Measurements from ENCODE around the gene ADGRL1.

The ADGRL1 gene

DNA sequence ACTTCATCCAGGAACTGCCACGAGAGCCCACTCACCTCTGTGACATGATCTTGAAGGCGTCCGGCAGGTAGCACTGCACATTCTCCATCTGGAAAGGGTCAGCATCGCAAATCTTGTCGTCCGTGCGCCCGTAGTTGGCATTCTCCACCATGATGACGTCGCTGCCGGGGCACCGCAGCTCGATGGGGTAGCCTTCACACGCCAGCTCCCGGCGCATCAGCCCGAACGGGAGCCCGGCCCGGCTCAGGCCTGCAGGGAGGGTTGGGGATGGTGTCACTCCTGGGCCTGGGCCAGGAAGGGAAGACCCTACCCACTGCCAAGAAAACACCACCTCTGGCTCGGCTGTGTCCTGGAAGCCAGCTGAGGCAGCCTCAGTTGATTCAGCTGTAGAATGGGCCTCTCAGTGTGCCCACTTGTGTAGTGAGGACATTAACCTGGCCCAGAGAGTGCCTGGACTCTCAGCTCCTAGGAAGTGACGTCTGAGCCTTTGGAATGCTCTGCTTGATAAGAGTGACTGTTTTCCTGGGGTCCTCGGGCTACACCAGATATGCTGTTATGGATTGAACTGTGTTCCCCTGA lies 28.4 kb downstream of the ADGRL1 start:
- no peak overlapping the region for H3K9ac ChIP-seq (ENCODE audit: low read length)

DNA sequence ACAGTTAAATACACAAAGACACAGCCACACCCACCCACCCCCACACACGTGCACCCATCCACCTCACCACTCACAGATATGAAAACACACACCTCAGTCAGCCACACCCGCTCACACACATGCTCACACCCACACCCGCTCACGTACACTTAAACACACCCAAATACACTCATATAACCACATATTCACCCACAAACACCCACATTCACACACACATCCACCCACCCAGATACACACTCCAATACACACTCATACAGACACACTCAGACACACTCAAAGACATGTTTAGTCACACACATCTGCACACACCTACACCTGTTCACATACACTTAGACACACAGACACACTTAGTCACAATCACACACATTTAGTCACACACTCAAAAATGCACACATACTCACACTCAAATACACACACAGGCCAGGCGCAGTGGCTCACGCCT lies 30.6 kb downstream of the ADGRL1 start:
- Histone ChIP-seq H3K79me2 (ENCODE audit: insufficient read depth, low read length) (no peaks in the 10 kb centered on the region), H3F3A (ENCODE audit: insufficient read depth) (no peaks in the 10 kb centered on the region), H3K27me3 (ENCODE audit: low read length) (no peaks in the 10 kb centered on the region), H2AFZ (ENCODE audit: low read depth, low read length, severe bottlenecking) (no peak overlapping the region), H3K9me2 (replicated peaks; ENCODE audit: insufficient read depth, low read length) (no peaks in the 10 kb centered on the region), H3K9me3 (ENCODE audit: insufficient read depth, low read length) (no peaks in the 10 kb centered on the region), H4K20me1 (ENCODE audit: low read depth, low read length) (no peaks in the 10 kb centered on the region), H3K4me2 (ENCODE audit: low read depth, low read length, poor library complexity, severe bottlenecking) (no peak overlapping the region), H3K27ac (ENCODE audit: low read depth, low read length) (no peak overlapping the region), H3K36me3 (ENCODE audit: low read length) (no peaks in the 10 kb centered on the region), H3K9ac (ENCODE audit: low read length) (no peak overlapping the region), H3K4me3 (ENCODE audit: insufficient read depth, low read length, poor library complexity, severe bottlenecking) (no peak overlapping the region)
- TF ChIP-seq EZH2phosphoT487 (conservative IDR thresholded peaks at IDR 0.05; ENCODE audit: low read length), result no peak

More for the DNA sequence above, 28.4 kb downstream of the ADGRL1 start:
- Histone ChIP-seq H3K79me2 (ENCODE audit: insufficient read depth, low read length) (no peaks in the 10 kb centered on the region), H4K20me1 (ENCODE audit: low read depth, low read length) (no peaks in the 10 kb centered on the region), H3K27me3 (ENCODE audit: low read length) (no peaks in the 10 kb centered on the region), H3K36me3 (ENCODE audit: low read length) (no peaks in the 10 kb centered on the region), H3K9me2 (replicated peaks; ENCODE audit: insufficient read depth, low read length) (no peaks in the 10 kb centered on the region), H3K4me2 (ENCODE audit: low read depth, low read length, poor library complexity, severe bottlenecking) (no peak overlapping the region), H3K9me3 (ENCODE audit: insufficient read depth, low read length) (no peaks in the 10 kb centered on the region), H2AFZ (ENCODE audit: low read depth, low read length, severe bottlenecking) (no peak overlapping the region), H3K27ac (ENCODE audit: low read depth, low read length) (no peak overlapping the region), H3F3A (ENCODE audit: insufficient read depth) (no peaks in the 10 kb centered on the region), H3K4me3 (ENCODE audit: insufficient read depth, low read length, poor library complexity, severe bottlenecking) (no peak overlapping the region)
- TF ChIP-seq, protein P1, sequence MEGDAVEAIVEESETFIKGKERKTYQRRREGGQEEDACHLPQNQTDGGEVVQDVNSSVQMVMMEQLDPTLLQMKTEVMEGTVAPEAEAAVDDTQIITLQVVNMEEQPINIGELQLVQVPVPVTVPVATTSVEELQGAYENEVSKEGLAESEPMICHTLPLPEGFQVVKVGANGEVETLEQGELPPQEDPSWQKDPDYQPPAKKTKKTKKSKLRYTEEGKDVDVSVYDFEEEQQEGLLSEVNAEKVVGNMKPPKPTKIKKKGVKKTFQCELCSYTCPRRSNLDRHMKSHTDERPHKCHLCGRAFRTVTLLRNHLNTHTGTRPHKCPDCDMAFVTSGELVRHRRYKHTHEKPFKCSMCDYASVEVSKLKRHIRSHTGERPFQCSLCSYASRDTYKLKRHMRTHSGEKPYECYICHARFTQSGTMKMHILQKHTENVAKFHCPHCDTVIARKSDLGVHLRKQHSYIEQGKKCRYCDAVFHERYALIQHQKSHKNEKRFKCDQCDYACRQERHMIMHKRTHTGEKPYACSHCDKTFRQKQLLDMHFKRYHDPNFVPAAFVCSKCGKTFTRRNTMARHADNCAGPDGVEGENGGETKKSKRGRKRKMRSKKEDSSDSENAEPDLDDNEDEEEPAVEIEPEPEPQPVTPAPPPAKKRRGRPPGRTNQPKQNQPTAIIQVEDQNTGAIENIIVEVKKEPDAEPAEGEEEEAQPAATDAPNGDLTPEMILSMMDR (IDR thresholded peaks at IDR 0.05; ENCODE audit: insufficient read depth, low read length, poor library complexity, severe bottlenecking), result no peak
- no peak for TF ChIP-seq EZH2phosphoT487 (conservative IDR thresholded peaks at IDR 0.05; ENCODE audit: low read length)

GRCh38 chr19:14174883-14175282 lies 31.1 kb downstream of the ADGRL1 start:
- H2AFZ ChIP-seq (ENCODE audit: low read depth, low read length, severe bottlenecking), result no peak overlapping the region
- no peaks in the 10 kb centered on the region for H3K79me2 ChIP-seq (ENCODE audit: insufficient read depth, low read length)
- no peak for TF ChIP-seq EZH2phosphoT487 (conservative IDR thresholded peaks at IDR 0.05; ENCODE audit: low read length)
- TF ChIP-seq, protein P1 (IDR thresholded peaks at IDR 0.05; ENCODE audit: insufficient read depth, low read length, poor library complexity, severe bottlenecking), result no peak
- no peak overlapping the region for H3K4me2 ChIP-seq (ENCODE audit: low read depth, low read length, poor library complexity, severe bottlenecking)
- no peaks in the 10 kb centered on the region for H4K20me1 ChIP-seq (ENCODE audit: low read depth, low read length)
- no peaks in the 10 kb centered on the region for H3F3A ChIP-seq (ENCODE audit: insufficient read depth)
- no peaks in the 10 kb centered on the region for H3K9me2 ChIP-seq (replicated peaks; ENCODE audit: insufficient read depth, low read length)
- H3K9me3 ChIP-seq (ENCODE audit: insufficient read depth, low read length), result no peaks in the 10 kb centered on the region
- H3K36me3 ChIP-seq (ENCODE audit: low read length), result no peaks in the 10 kb centered on the region
- no peaks in the 10 kb centered on the region for H3K27me3 ChIP-seq (ENCODE audit: low read length)
- no peak overlapping the region for H3K27ac ChIP-seq (ENCODE audit: low read depth, low read length)
- no peak overlapping the region for H3K9ac ChIP-seq (ENCODE audit: low read length)
- no peak overlapping the region for H3K4me3 ChIP-seq (ENCODE audit: insufficient read depth, low read length, poor library complexity, severe bottlenecking)

- H3K36me3 ChIP-seq (ENCODE audit: low read length), result no peaks in the 10 kb centered on the region
- no peaks in the 10 kb centered on the region for H3K9me3 ChIP-seq (ENCODE audit: insufficient read depth, low read length)
- H3K79me2 ChIP-seq (ENCODE audit: insufficient read depth, low read length), result no peaks in the 10 kb centered on the region
- H3K27me3 ChIP-seq (ENCODE audit: low read length), result no peaks in the 10 kb centered on the region
- H3F3A ChIP-seq (ENCODE audit: insufficient read depth), result no peaks in the 10 kb centered on the region
- no peak overlapping the region for H3K9ac ChIP-seq (ENCODE audit: low read length)
- no peaks in the 10 kb centered on the region for H3K9me2 ChIP-seq (replicated peaks; ENCODE audit: insufficient read depth, low read length)
- H3K4me2 ChIP-seq (ENCODE audit: low read depth, low read length, poor library complexity, severe bottlenecking), result no peak overlapping the region
- TF ChIP-seq EZH2phosphoT487 (conservative IDR thresholded peaks at IDR 0.05; ENCODE audit: low read length), result no peak
- TF ChIP-seq, protein P1 (IDR thresholded peaks at IDR 0.05; ENCODE audit: insufficient read depth, low read length, poor library complexity, severe bottlenecking), result no peak
- no peak overlapping the region for H3K4me3 ChIP-seq (ENCODE audit: insufficient read depth, low read length, poor library complexity, severe bottlenecking)
- H4K20me1 ChIP-seq (ENCODE audit: low read depth, low read length), result no peaks in the 10 kb centered on the region
- H2AFZ ChIP-seq (ENCODE audit: low read depth, low read length, severe bottlenecking), result no peak overlapping the region
- no peak overlapping the region for H3K27ac ChIP-seq (ENCODE audit: low read depth, low read length)
Observed at GRCh38 chr19:14168993-14169392, 37.0 kb downstream of the ADGRL1 start.
